HG03064 (cell line): Measurements from ENCODE around the gene HTRA1.

Source experiments
- ATAC-seq: cut with Tn5 transposase; IDR thresholded peaks from one replicate; pipeline ENCODE4 v1.9.1; 2021; ENCODE audit warnings: low read depth; ENCODE audit not compliant: unreplicated experiment

HTRA1 gene

GRCh38 chr10:122549636-122550035 is 88.3 kb downstream of the HTRA1 start:
- no peak for ATAC-seq

DNA sequence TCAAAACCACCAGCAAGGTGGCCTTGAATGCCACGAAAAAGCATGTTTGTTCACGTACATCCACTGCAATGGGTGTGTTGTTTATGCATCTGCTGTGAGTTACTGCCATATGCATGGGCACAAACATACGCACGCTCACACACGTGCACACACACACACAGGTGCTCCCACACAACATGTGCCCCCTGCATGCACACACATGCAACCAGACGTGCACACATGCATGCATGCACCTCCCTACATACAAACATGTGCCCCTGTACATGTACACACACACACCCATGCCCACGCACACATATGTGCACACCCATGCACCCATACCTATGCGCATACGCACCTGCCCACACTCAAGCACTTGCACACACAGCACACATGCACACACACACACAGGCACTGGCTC is 89.1 kb downstream of the HTRA1 start:
- no peak for ATAC-seq

- ATAC-seq: no peak
Measured at GRCh38 chr10:122550983-122551382, 89.6 kb downstream of the HTRA1 start.

DNA sequence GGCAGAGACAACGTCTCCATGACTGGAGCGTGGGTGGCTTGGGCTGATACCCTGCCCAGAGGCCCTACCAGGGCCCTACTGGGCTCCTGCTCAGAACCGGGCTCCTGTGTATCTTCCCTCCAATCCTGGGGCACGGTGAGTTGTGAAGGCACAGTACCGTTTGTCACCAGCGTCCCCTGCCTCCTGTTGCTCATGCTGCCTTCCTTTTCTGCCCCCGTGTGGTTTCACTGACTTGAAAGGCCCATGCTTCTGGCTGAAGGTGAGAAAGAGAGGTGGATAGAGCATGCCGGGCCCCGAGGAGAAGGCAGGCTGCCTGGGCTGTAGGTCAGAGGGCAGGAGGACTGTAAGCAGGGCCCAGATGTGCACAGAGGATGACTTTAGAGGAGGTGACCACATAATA is 90.1 kb downstream of the HTRA1 start:
- no peak for ATAC-seq

GRCh38 chr10:122553341-122553740 is 92.0 kb downstream of the HTRA1 start:
- no peak for ATAC-seq

DNA sequence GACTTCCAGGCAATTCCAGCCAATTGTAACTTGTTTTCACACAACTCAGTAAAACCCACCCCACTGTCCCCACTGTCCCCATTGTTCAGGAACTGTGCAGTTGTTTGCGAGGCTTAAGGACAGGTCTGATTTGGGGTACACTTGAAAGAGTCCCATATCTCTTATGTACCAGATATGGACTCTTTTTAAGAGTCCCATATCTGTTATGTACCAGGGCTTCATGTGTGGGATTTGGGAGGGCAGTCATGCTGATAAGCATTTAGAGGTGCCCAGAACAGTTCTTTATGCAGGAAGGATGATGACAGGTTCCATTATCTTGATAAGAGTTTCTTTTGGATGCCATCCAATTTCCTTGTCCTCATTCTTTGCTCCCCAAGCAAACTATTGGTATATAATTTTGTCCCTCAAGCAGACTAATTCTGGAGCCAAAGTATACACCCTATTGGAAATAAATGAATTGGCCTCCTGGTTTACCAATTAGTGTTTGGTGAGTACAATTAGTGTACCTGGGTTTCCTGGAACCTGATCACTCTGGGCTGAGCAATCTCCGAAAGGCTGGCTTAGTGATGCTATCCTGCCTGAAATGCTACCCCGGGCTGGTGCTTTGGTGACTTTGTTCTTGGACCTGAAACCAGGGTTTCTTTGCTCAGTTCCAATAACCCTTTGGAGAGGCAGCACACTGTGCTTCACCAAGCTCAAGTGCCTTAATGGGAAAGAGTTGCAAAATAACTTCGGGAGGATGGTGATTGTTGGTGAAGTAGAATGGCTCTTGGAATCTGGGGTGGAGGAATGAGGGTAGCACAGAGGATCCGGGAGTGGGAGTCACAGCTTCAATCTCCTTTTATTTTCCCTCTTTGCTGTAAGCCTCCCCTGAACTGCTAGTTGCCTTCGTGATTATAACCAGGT is 93.0 kb downstream of the HTRA1 start:
- no peak for ATAC-seq

DNA sequence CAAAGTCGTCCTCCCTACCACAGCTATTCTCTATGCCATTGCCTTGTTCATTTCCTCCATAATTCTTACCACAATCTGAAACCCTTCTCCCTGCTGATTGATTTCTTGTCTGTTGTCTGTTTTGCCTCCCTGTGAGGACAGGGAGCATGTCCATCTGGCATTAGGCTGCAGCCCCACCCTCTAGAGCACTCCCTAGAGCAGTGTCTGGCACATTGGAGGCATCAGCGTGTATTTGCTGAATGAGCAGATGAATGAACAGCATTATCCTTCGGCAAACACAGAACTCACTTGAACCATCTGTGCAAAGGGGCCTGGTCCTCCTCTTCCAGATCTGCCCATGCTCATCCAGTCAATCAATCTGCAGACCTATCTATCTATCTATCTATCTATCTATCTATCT is 94.1 kb downstream of the HTRA1 start:
- ATAC-seq: no peak

DNA sequence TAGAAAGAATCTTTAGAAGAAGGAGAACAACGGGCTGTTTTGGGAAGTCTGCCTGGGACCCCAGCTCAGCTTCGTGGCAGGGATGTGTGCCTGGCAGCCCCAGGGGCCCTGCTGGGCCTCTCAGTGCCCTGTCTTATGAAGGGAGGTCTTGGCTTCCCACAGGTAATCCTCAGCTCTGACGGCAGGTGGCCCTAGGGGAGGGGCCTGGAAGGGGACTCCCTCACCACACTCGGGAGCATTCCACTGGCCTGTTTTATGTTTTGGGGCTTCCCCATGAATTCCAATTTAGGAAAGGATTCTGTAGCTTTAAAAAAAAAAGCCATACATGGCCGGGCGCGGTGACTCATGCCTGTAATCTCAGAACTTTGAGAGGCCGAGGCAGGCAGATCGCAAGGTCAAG is 96.2 kb downstream of the HTRA1 start:
- no peak for ATAC-seq

- no peak for ATAC-seq
Measured at GRCh38 chr10:122558452-122558851, 97.1 kb downstream of the HTRA1 start.

- no peak for ATAC-seq
Measured at GRCh38 chr10:122559228-122559627, 97.9 kb downstream of the HTRA1 start.

DNA sequence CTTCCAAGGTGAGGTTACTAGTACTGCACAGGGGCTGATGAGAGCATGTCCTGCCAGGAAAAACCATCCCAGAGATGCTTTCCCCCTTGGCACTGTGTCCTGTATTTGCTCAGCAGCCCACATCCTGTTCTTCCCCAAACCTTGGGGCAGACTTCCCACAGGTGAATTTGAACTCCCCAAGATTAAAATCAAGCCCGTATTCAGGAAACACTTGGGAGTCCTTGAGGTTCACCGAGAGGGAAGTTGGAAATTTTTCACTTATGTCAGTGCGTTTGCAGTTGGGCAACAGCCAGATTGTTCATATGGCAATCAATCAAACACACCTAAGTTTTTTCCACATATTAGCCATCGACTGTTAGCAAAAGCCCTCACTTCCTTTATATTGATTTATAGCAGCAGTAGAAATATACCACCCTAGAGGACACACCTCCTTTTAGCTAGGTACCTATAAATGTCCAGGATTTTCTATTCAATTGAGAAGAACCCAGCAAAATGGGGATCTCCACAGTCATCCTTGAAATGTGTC is 99.0 kb downstream of the HTRA1 start, which contains the start of gene DMBT1:
Gene DMBT1 (plus strand): TSS at position 476 of the 526 bp plus-strand sequence. CDS start 17 bp downstream, at position 493.
- ATAC-seq: no peak

DNA sequence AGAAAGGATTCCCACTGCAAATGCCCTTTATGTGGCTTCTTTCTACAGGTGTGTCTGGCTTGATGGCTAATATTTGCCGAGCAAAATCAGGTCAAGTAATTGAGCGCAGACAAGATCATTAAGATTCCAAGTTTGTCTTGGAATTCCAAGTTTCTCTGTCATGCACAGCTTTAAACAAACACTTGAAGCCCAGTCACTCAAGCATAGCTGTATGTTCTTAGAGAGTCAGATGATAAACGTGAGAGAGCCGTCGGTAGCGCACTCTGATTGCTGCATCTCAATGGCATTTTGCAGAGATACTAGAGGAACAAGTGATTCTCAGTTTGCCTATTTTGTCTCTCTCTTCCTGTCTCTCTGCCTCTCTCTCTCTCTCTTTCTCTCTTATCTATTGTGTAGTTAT is 99.9 kb downstream of the HTRA1 start:
- ATAC-seq: no peak

DNA sequence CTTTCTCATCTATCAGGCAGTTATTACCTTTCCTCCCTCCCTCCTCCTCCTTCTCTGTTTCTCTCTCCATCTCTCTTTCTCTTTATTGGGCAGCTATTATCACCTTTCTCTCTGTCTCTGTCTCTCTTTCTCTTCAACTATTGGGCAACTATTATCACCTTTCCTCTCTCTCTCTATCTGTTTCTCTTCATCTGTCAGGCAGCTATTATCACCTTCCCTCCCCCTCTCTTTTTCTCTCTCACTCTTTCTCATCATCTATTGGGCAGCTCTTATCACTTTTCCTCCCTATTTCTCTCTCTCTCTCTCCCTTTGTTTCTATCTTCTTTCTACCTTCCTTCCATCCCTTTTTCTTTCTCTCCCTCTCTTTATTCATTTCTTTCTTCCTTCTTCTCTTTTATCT is 100.4 kb downstream of the HTRA1 start:
- ATAC-seq: no peak
